Measurements from ENCODE around the gene DAPK1. TPM values are rescaled to one million over a fixed set of nuclear protein-coding genes. Genes with fewer than 3 reads are reported as not detected.

The DAPK1 gene
- total RNA-seq, 2 donors from 2014 or later = 39.1 to 40.6 TPM

- Histone ChIP-seq H3K27me3 (replicated peaks; ENCODE audit: insufficient read depth) (no peaks in the 10 kb centered on the region), H3K36me3 (no peaks in the 10 kb centered on the region), H3K27ac (no peak overlapping the region), H3K4me3 (no peak overlapping the region), H3K9me3 (no peaks in the 10 kb centered on the region), H3K4me1 (ENCODE audit: control insufficient read depth in 1 of 2, low read depth in 2 of 2) (peaks cover 14 to 55% of the 10 kb centered on the region in 2 donors)
- TF ChIP-seq CTCF (IDR thresholded peaks at IDR 0.05) = no peak
- no peak for DNase-seq (ENCODE audit: low spot score)
- ATAC-seq (ENCODE audit: insufficient number of reproducible peaks, low FRiP score, low read depth) = no peak
These were observed 71.9 kb downstream of the DAPK1 start for GRCh38 chr9:87569518-87569917.

- peaks cover 14 to 49% of the 10 kb centered on the region in 2 donors for H3K4me1 ChIP-seq (ENCODE audit: control insufficient read depth in 1 of 2, low read depth in 2 of 2)
- H3K9me3 ChIP-seq = no peaks in the 10 kb centered on the region
- no peaks in the 10 kb centered on the region for H3K27me3 ChIP-seq (replicated peaks; ENCODE audit: insufficient read depth)
- DNase-seq (ENCODE audit: low spot score) (no peak), ATAC-seq (ENCODE audit: insufficient number of reproducible peaks, low FRiP score, low read depth) (no peak)
- no peak overlapping the region for H3K4me3 ChIP-seq
- H3K27ac ChIP-seq = no peak overlapping the region
- no peak for TF ChIP-seq CTCF (IDR thresholded peaks at IDR 0.05)
- H3K36me3 ChIP-seq = no peaks in the 10 kb centered on the region
These were observed 72.6 kb downstream of the DAPK1 start for GRCh38 chr9:87570000-87570908.

GRCh38 chr9:87572719-87573118, 75.1 kb downstream of the DAPK1 start:
- Histone ChIP-seq H3K4me3 (no peak overlapping the region), H3K27me3 (replicated peaks; ENCODE audit: insufficient read depth) (no peaks in the 10 kb centered on the region), H3K4me1 (ENCODE audit: control insufficient read depth in 1 of 2, low read depth in 2 of 2) (peaks cover 11 to 33% of the 10 kb centered on the region in 2 donors), H3K9me3 (no peaks in the 10 kb centered on the region), H3K27ac (no peak overlapping the region), H3K36me3 (no peaks in the 10 kb centered on the region)
- TF ChIP-seq CTCF (IDR thresholded peaks at IDR 0.05) = no peak
- DNase-seq (ENCODE audit: low spot score) (no peak), ATAC-seq (ENCODE audit: insufficient number of reproducible peaks, low FRiP score, low read depth) (no peak)

GRCh38 chr9:87573841-87574342, 76.2 kb downstream of the DAPK1 start:
- Histone ChIP-seq H3K4me1 (ENCODE audit: control insufficient read depth in 1 of 2, low read depth in 2 of 2) (peaks cover 11 to 21% of the 10 kb centered on the region in 2 donors), H3K9me3 (no peaks in the 10 kb centered on the region)
- DNase-seq (ENCODE audit: low spot score) = no peak

More at GRCh38 chr9:87573841-87574342, 76.2 kb downstream of the DAPK1 start:
- no peaks in the 10 kb centered on the region for H3K27me3 ChIP-seq (replicated peaks; ENCODE audit: insufficient read depth)
- no peak overlapping the region for H3K27ac ChIP-seq
- no peak for ATAC-seq (ENCODE audit: insufficient number of reproducible peaks, low FRiP score, low read depth)
- no peak for TF ChIP-seq CTCF (IDR thresholded peaks at IDR 0.05)
- H3K36me3 ChIP-seq = no peaks in the 10 kb centered on the region
- H3K4me3 ChIP-seq = no peak overlapping the region
